HepG2 (cell line): ENCODE measurements around the gene DEPDC1. TPM values are rescaled to one million over a fixed set of nuclear protein-coding genes. Genes with fewer than 3 reads are reported as not detected.

Experiments
- CBX5 ChIP-seq: sonication (generic); formaldehyde crosslinking; IDR thresholded peaks from 2 replicates; pipeline ENCODE4 v1.4.0; 2020; ENCODE audit warnings: missing genetic modification reagents, borderline replicate concordance
- E2F1 ChIP-seq: sonication (generic); formaldehyde crosslinking; IDR thresholded peaks from 2 replicates; pipeline ENCODE4 v1.5.0; 2020; ENCODE audit warnings: missing genetic modification reagents
- ELF4 ChIP-seq: sonication (generic); formaldehyde crosslinking; IDR thresholded peaks from 2 replicates; pipeline ENCODE4 v1.5.0; 2020; ENCODE audit warnings: missing genetic modification reagents, mild to moderate bottlenecking, moderate library complexity, borderline replicate concordance
- GLI4 ChIP-seq: sonication (generic); formaldehyde crosslinking; IDR thresholded peaks from 2 replicates; pipeline ENCODE4 v1.5.1; 2020; ENCODE audit warnings: missing genetic modification reagents, mild to moderate bottlenecking, moderate library complexity, borderline replicate concordance
- HDAC2 ChIP-seq: sonication (generic); formaldehyde crosslinking; IDR thresholded peaks from 2 replicates; pipeline ENCODE4 v1.4.0; 2020; ENCODE audit warnings: missing genetic modification reagents
- HNRNPH1 ChIP-seq: fragments of 200-400 bp; formaldehyde crosslinking; optimal IDR thresholded peaks from 2 replicates; pipeline ENCODE3; 2017; ENCODE audit warnings: mild to moderate bottlenecking, low read depth, low read length
- MBD4 ChIP-seq: IDR thresholded peaks from 2 replicates; pipeline ENCODE4 v1.6.1; 2012; ENCODE audit warnings: low read length, inconsistent platforms, borderline replicate concordance
- MTF1 ChIP-seq: sonication (generic); formaldehyde crosslinking; IDR thresholded peaks from 2 replicates; pipeline ENCODE4 v1.5.0; 2020; ENCODE audit warnings: missing genetic modification reagents
- NCOA2 ChIP-seq: sonication (generic); formaldehyde crosslinking; IDR thresholded peaks from 2 replicates; pipeline ENCODE4 v1.8.0; 2022; ENCODE audit warnings: inconsistent platforms
- ONECUT2 ChIP-seq: sonication (generic); formaldehyde crosslinking; IDR thresholded peaks from 2 replicates; pipeline ENCODE4 v1.4.0; 2020; ENCODE audit warnings: missing genetic modification reagents
- SRY ChIP-seq: sonication (generic); formaldehyde crosslinking; IDR thresholded peaks from 2 replicates; pipeline ENCODE4 v1.8.0; 2022; ENCODE audit warnings: mild to moderate bottlenecking, missing genetic modification reagents
- ZHX1 ChIP-seq: sonication (generic); formaldehyde crosslinking; IDR thresholded peaks from 2 replicates; pipeline ENCODE4 v1.8.1; 2022; ENCODE audit warnings: low read depth, mild to moderate bottlenecking, missing genetic modification reagents
- ZNF30 ChIP-seq: sonication (generic); formaldehyde crosslinking; IDR thresholded peaks from 2 replicates; pipeline ENCODE4 v1.5.0; 2020; ENCODE audit warnings: mild to moderate bottlenecking, missing genetic modification reagents
- ZNF597 ChIP-seq: sonication (generic); formaldehyde crosslinking; IDR thresholded peaks from 2 replicates; pipeline ENCODE4 v1.5.0; 2020; ENCODE audit warnings: missing genetic modification reagents
- ZNF709 ChIP-seq: sonication (generic); formaldehyde crosslinking; IDR thresholded peaks from 2 replicates; pipeline ENCODE4 v1.5.0; 2020; ENCODE audit warnings: mild to moderate bottlenecking, missing genetic modification reagents
- ZNF766 ChIP-seq: sonication (generic); formaldehyde crosslinking; IDR thresholded peaks from 2 replicates; pipeline ENCODE4 v1.5.0; 2020; ENCODE audit warnings: missing genetic modification reagents, borderline replicate concordance
- polyA plus RNA-seq, 8 experiments: library from polyadenylated mRNA; depleted of rRNA in 3 of 8; stranded (reverse) in 7 of 8; unstranded in 1 of 8; fragments of >200 nt; fragmentation: Illumina TruSeq in 4 of 8; extraction: Trizol in 4 of 8; gene quantifications; 2 replicates each; pipeline versions ENCODE4 v1.2.1 to v1.2.3, GENCODE V29; 2011 to 2016; ENCODE audit warnings: low read depth in 4 of 8, missing spikeins in 1 of 8, mixed read lengths in 1 of 8; ENCODE audit not compliant: insufficient read depth in 1 of 8
- total RNA-seq, 5 experiments: library from RNA; depleted of rRNA; stranded (reverse); fragments of >200 nt; fragmentation: Illumina TruSeq; extraction: Trizol; gene quantifications; 2 replicates each; pipeline ENCODE4 v1.2.3, GENCODE V29; 2016; ENCODE audit warnings: low read depth in 1 of 5
- TF ChIP-seq, protein P1 (sequence below): sonication (generic); formaldehyde crosslinking; IDR thresholded peaks from 2 replicates; pipeline ENCODE4 v1.4.0; 2020; ENCODE audit warnings: missing genetic modification reagents
- TF ChIP-seq, protein P2 (sequence below): sonication (generic); formaldehyde crosslinking; IDR thresholded peaks from 2 replicates; pipeline ENCODE4 v1.5.0; 2020; ENCODE audit warnings: mild to moderate bottlenecking, missing genetic modification reagents, borderline replicate concordance

Gene DEPDC1
- total and polyA plus RNA-seq, 2 of the 13 experiments (the other 11 are each of a cell fraction or from before 2014, with no cell fraction given), result 7.0 to 20.2 TPM

DNA sequence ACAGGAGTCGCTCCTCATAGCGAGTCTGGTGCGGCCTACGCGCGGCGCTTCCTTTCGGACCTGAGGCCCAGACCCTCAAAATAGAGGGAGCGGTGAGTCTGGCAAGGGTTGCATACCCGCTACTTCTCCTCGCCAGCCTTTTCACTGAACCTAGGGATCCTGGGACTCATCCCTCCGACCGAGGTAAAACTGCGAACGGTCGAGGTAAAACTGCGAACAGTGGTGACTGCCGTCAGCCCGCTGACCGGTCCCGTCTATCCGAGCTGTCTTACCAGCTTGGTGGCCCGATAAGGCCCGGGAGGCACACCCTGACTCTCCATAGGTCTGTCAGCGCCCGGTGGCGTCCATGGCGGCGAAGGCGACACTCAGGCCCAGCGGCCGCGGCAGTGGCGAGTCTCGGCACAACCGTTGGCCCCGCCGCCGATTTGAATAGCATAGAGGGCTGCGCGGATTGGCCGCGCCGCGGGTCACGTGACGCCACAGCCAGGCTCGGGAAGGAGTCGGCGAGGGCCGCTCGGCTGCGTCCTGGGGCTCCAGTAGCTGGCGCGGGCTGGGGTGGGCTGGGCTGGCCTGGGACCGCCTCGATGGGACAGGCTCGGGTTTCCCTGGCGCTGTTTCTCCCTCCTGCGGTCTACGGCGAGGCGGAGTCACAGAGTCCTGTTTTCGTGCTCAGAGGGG lies at the start of gene DEPDC1 (continued):
- TF ChIP-seq NCOA2 (CRISPR knock-in tag) (no peak), E2F1 (CRISPR knock-in tag) (no peak), ONECUT2 (CRISPR knock-in tag) (no peak), HDAC2 (peak; percentile 64), ZNF709 (peak; percentile 59; the same call in 1 of the 2 replicates), ZNF30 (CRISPR knock-in tag) (no peak), HNRNPH1 (no peak), MBD4 (no peak), ZNF766 (CRISPR knock-in tag) (no peak; the same call in 1 of the 2 replicates), MTF1 (CRISPR knock-in tag) (no peak), GLI4 (0 out of 2 replicates have a peak, but pooled peaks have one; percentile 16), ELF4 (CRISPR knock-in tag) (no peak), ZNF597 (CRISPR knock-in tag) (no peak), ZHX1 (CRISPR knock-in tag) (no peak), CBX5 (CRISPR knock-in tag) (no peak), SRY (CRISPR knock-in tag) (peak; percentile 78)
- TF ChIP-seq, protein P1, sequence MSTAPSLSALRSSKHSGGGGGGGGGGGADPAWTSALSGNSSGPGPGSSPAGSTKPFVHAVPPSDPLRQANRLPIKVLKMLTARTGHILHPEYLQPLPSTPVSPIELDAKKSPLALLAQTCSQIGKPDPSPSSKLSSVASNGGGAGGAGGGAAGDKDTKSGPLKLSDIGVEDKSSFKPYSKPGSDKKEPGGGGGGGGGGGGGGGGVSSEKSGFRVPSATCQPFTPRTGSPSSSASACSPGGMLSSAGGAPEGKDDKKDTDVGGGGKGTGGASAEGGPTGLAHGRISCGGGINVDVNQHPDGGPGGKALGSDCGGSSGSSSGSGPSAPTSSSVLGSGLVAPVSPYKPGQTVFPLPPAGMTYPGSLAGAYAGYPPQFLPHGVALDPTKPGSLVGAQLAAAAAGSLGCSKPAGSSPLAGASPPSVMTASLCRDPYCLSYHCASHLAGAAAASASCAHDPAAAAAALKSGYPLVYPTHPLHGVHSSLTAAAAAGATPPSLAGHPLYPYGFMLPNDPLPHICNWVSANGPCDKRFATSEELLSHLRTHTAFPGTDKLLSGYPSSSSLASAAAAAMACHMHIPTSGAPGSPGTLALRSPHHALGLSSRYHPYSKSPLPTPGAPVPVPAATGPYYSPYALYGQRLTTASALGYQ (CRISPR knock-in tag), result no peak
- TF ChIP-seq, protein P2, sequence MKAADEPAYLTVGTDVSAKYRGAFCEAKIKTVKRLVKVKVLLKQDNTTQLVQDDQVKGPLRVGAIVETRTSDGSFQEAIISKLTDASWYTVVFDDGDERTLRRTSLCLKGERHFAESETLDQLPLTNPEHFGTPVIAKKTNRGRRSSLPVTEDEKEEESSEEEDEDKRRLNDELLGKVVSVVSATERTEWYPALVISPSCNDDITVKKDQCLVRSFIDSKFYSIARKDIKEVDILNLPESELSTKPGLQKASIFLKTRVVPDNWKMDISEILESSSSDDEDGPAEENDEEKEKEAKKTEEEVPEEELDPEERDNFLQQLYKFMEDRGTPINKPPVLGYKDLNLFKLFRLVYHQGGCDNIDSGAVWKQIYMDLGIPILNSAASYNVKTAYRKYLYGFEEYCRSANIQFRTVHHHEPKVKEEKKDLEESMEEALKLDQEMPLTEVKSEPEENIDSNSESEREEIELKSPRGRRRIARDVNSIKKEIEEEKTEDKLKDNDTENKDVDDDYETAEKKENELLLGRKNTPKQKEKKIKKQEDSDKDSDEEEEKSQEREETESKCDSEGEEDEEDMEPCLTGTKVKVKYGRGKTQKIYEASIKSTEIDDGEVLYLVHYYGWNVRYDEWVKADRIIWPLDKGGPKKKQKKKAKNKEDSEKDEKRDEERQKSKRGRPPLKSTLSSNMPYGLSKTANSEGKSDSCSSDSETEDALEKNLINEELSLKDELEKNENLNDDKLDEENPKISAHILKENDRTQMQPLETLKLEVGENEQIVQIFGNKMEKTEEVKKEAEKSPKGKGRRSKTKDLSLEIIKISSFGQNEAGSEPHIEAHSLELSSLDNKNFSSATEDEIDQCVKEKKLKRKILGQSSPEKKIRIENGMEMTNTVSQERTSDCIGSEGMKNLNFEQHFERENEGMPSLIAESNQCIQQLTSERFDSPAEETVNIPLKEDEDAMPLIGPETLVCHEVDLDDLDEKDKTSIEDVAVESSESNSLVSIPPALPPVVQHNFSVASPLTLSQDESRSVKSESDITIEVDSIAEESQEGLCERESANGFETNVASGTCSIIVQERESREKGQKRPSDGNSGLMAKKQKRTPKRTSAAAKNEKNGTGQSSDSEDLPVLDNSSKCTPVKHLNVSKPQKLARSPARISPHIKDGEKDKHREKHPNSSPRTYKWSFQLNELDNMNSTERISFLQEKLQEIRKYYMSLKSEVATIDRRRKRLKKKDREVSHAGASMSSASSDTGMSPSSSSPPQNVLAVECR (CRISPR knock-in tag), result peak; percentile 100
